H1 (cell line): ENCODE results near the gene RBM19. TPM values are rescaled to one million over a fixed set of nuclear protein-coding genes. Genes with fewer than 3 reads are reported as not detected.
"Not testable (repeated sequence)": the region's sequence is repeated elsewhere in the genome, so short reads cannot be mapped to it uniquely, and the experiment has no call there.

ENCODE experiments used
- CTCF ChIA-PET: fragments of 300-600 bp; sonication (Branson Sonifier 250); formaldehyde crosslinking; loops from one replicate; lab custom pipeline; 2021; ENCODE audit not compliant: partially characterized antibody; lab: Charles Lee
- POLR2A ChIA-PET: fragments of 300-600 bp; sonication (Branson Sonifier 250); formaldehyde crosslinking; loops from one replicate; lab custom pipeline; 2021; ENCODE audit warnings: inconsistent platforms; ENCODE audit not compliant: partially characterized antibody; lab: Charles Lee
- DNase-seq, 2 experiments: peaks; one replicate each; pipeline versions ENCODE4 v3.0.0 to v3.0.0-alpha.2; 2010 to 2022; ENCODE audit warnings: low spot score in 2 of 2, low read depth in 1 of 2, mixed read lengths in 1 of 2
- FAIRE-seq: peaks from 2 replicates; lab custom pipeline; 2011; peaks lifted over from hg19 to GRCh38; lab: Jason Lieb, UNC
- H2AFZ ChIP-seq: 2 replicates; pipeline ENCODE4 v1.8.1; 2012; ENCODE audit warnings: low read length, inconsistent platforms
- H2AK5ac ChIP-seq: 2 replicates; pipeline ENCODE4 v1.6.1; 2013; ENCODE audit warnings: low read depth, low read length
- H2BK120ac ChIP-seq: replicated peaks from 2 replicates; pipeline ENCODE3; 2013; ENCODE audit warnings: low read depth, low read length, inconsistent platforms
- H2BK12ac ChIP-seq: 2 replicates; pipeline ENCODE4 v1.6.1; 2013; ENCODE audit warnings: low read depth, low read length
- H2BK15ac ChIP-seq: 2 replicates; pipeline ENCODE4 v1.6.1; 2013; ENCODE audit warnings: low read length
- H2BK20ac ChIP-seq: 2 replicates; pipeline ENCODE4 v1.6.1; 2013; ENCODE audit warnings: low read length
- H2BK5ac ChIP-seq: 2 replicates; pipeline ENCODE4 v1.6.1; 2013; ENCODE audit warnings: low read depth, low read length
- H3K14ac ChIP-seq: 2 replicates; pipeline ENCODE4 v1.6.1; 2013; ENCODE audit warnings: inconsistent platforms; ENCODE audit not compliant: insufficient read length
- H3K18ac ChIP-seq: 2 replicates; pipeline ENCODE4 v1.6.1; 2013; ENCODE audit warnings: low read length; ENCODE audit errors: extremely low read depth
- H3K23ac ChIP-seq: 2 replicates; pipeline ENCODE4 v1.6.1; 2013; ENCODE audit warnings: inconsistent platforms; ENCODE audit not compliant: insufficient read length
- H3K23me2 ChIP-seq: 2 replicates; pipeline ENCODE4 v1.6.1; 2013; ENCODE audit warnings: low read depth, low read length
- H3K27ac ChIP-seq: 2 replicates; pipeline ENCODE4 v1.6.1; 2011; ENCODE audit warnings: low read depth, low read length, inconsistent platforms
- H3K27me3 ChIP-seq, 4 experiments: replicated peaks in 1 of 4; 1 replicate in 1 of 4; 2 replicates in 3 of 4; pipeline versions ENCODE4 v1.6.1 to v1.8.1; 2011 to 2013; ENCODE audit warnings: low read length in 3 of 4, mild to moderate bottlenecking in 3 of 4, inconsistent platforms in 2 of 4, mixed read lengths in 2 of 4, moderate library complexity in 1 of 4; ENCODE audit not compliant: control insufficient read depth in 3 of 4, insufficient read depth in 3 of 4; ENCODE audit errors: extremely low read depth in 1 of 4
- H3K36me3 ChIP-seq, 4 experiments: 2 replicates each; pipeline versions ENCODE4 v1.6.1 to v1.8.1; 2011 to 2013; ENCODE audit warnings: mild to moderate bottlenecking in 4 of 4, low read length in 3 of 4, moderate library complexity in 2 of 4, control low read depth in 1 of 4, inconsistent platforms in 1 of 4; ENCODE audit not compliant: insufficient read depth in 4 of 4, control insufficient read depth in 2 of 4
- H3K4ac ChIP-seq: replicated peaks from 2 replicates; pipeline ENCODE3; 2013; ENCODE audit warnings: low read length, low read depth, mixed read lengths, inconsistent platforms; ENCODE audit not compliant: insufficient read length
- H3K4me1 ChIP-seq, 4 experiments: replicated peaks in 1 of 4; 1 replicate in 1 of 4; 2 replicates in 3 of 4; pipeline versions ENCODE4 v1.6.1 to v1.8.1; 2011 to 2013; ENCODE audit warnings: low read length in 3 of 4, inconsistent platforms in 2 of 4, mixed read lengths in 1 of 4; ENCODE audit not compliant: insufficient read depth in 4 of 4, control insufficient read depth in 3 of 4
- H3K4me2 ChIP-seq, 2 experiments: 2 replicates each; pipeline versions ENCODE4 v1.6.1 to v1.8.1; 2011 to 2013; ENCODE audit warnings: low read depth in 2 of 2, low read length in 2 of 2, control low read depth in 1 of 2, inconsistent platforms in 1 of 2, mild to moderate bottlenecking in 1 of 2; ENCODE audit not compliant: insufficient read depth in 1 of 2
- H3K4me3 ChIP-seq, 4 experiments: fragments of 200-600, 300-600 bp in 1 of 4; sonication (generic), shearing (Covaris generic), sonication (Bioruptor Twin) in 1 of 4; 2 replicates each; pipeline versions ENCODE4 v1.5.1 to v1.8.1; 2011 to 2016; ENCODE audit warnings: low read length in 4 of 4, low read depth in 3 of 4, control low read depth in 2 of 4, inconsistent platforms in 2 of 4, mild to moderate bottlenecking in 2 of 4, mixed read lengths in 1 of 4, moderate library complexity in 1 of 4; ENCODE audit not compliant: insufficient read depth in 2 of 4; ENCODE audit errors: extremely low read depth in 1 of 4
- H3K56ac ChIP-seq: replicated peaks from 2 replicates; pipeline ENCODE3; 2013; ENCODE audit warnings: low read depth, mild to moderate bottlenecking, mixed read lengths, low read length, inconsistent platforms; ENCODE audit not compliant: insufficient read length
- H3K79me1 ChIP-seq: 2 replicates; pipeline ENCODE4 v1.6.1; 2013; ENCODE audit warnings: low read depth, low read length, control low read depth
- H3K79me2 ChIP-seq, 2 experiments: 2 replicates each; pipeline versions ENCODE4 v1.6.1 to v1.8.1; 2012 to 2013; ENCODE audit warnings: low read length in 2 of 2, mild to moderate bottlenecking in 2 of 2, inconsistent platforms in 1 of 2; ENCODE audit not compliant: insufficient read depth in 2 of 2, control insufficient read depth in 1 of 2
- H3K9ac ChIP-seq, 4 experiments: replicated peaks in 1 of 4; 1 replicate in 1 of 4; 2 replicates in 3 of 4; pipeline versions ENCODE4 v1.6.1 to v1.8.1; 2011 to 2013; ENCODE audit warnings: low read depth in 3 of 4, low read length in 3 of 4, control low read depth in 2 of 4, mild to moderate bottlenecking in 2 of 4, moderate library complexity in 2 of 4, inconsistent platforms in 1 of 4; ENCODE audit errors: extremely low read depth in 1 of 4
- H3K9me3 ChIP-seq, 2 experiments: 2 replicates each; pipeline versions ENCODE4 v1.6.1 to v1.8.1; 2012 to 2013; ENCODE audit warnings: mild to moderate bottlenecking in 2 of 2, moderate library complexity in 2 of 2, control low read depth in 1 of 2, inconsistent platforms in 1 of 2, low read depth in 1 of 2, low read length in 1 of 2, mixed read lengths in 1 of 2; ENCODE audit not compliant: insufficient read depth in 2 of 2
- H4K20me1 ChIP-seq, 2 experiments: replicated peaks in 1 of 2; 2 replicates each; pipeline versions ENCODE3 to v1.8.1; 2011 to 2013; ENCODE audit warnings: inconsistent platforms in 2 of 2, low read length in 2 of 2, mild to moderate bottlenecking in 1 of 2; ENCODE audit not compliant: insufficient read depth in 2 of 2, control insufficient read depth in 1 of 2
- H4K5ac ChIP-seq: 2 replicates; pipeline ENCODE4 v1.6.1; 2013; ENCODE audit warnings: low read length, low read depth, mixed read lengths, inconsistent platforms; ENCODE audit not compliant: insufficient read length
- H4K8ac ChIP-seq: 2 replicates; pipeline ENCODE4 v1.8.0; 2013; ENCODE audit warnings: mild to moderate bottlenecking, moderate library complexity, low read length, inconsistent platforms; ENCODE audit not compliant: insufficient read depth; ENCODE audit errors: extremely low read depth
- H4K91ac ChIP-seq: replicated peaks from 2 replicates; pipeline ENCODE3; 2013; ENCODE audit warnings: low read length, mixed read lengths, inconsistent platforms; ENCODE audit not compliant: insufficient read length
- CBX5 ChIP-seq: fragments of 300-800, 300-1000 bp; sonication (generic); IDR thresholded peaks from 2 replicates; pipeline ENCODE4 v1.7.1; 2016; ENCODE audit warnings: antibody characterized with exemption, low read length, low read depth
- JUND ChIP-seq: IDR thresholded peaks from 2 replicates; pipeline ENCODE4 v1.6.1; 2011; ENCODE audit warnings: mild to moderate bottlenecking, improper control_type of control experiment, low read length
- SUZ12 ChIP-seq: fragments of 200-600 bp; sonication (generic); IDR thresholded peaks from 2 replicates; pipeline ENCODE4 v1.6.1; 2012; ENCODE audit warnings: mild to moderate bottlenecking, inconsistent platforms, low read length, moderate library complexity, mixed read lengths
- WGBS, 2 experiments: shearing (Covaris generic) in 1 of 2; methylation state at CpG; one replicate each; pipeline versions ENCODE4 v1.1.6 to v1.1.7; 2013 to 2015; ENCODE audit warnings: low lambda C conversion rate in 2 of 2, mixed read lengths in 2 of 2, inconsistent platforms in 1 of 2, low coverage in 1 of 2, missing lambda C conversion rate in 1 of 2; ENCODE audit not compliant: insufficient replicate concordance in 2 of 2, insufficient coverage in 1 of 2, insufficient read length in 1 of 2; ENCODE audit errors: extremely low coverage in 1 of 2, missing lambda C conversion rate in 1 of 2; 5-methylcytosine and 5-hydroxymethylcytosine counted together
- polyA plus RNA-seq, 7 experiments: library from polyadenylated mRNA; depleted of rRNA in 3 of 7; stranded (reverse) in 5 of 7; unstranded in 2 of 7; fragments of >200 nt in 5 of 7; fragments of 200-250 nt in 2 of 7; gene quantifications; 1 replicate in 5 of 7; 2 replicates in 1 of 7; 4 replicates in 1 of 7; pipeline versions ENCODE4 v1.2.1 to v1.2.3, GENCODE V29; 2011 to 2013; ENCODE audit warnings: missing spikeins in 2 of 7, mixed read lengths in 2 of 7
- total RNA-seq: library from RNA; stranded (reverse); fragmentation: NEBNext Ultra II Directional; extraction: Animal tissue kit (Norgen Biotek cat#: 25700); gene quantifications from 2 replicates; pipeline ENCODE4 v1.2.1, GENCODE V29; 2021

Gene RBM19
- total and polyA plus RNA-seq, 2 of the 8 experiments (the other 6 are each of a cell fraction or from before 2014, with no cell fraction given), result 23.4 to 61.9 TPM

DNA sequence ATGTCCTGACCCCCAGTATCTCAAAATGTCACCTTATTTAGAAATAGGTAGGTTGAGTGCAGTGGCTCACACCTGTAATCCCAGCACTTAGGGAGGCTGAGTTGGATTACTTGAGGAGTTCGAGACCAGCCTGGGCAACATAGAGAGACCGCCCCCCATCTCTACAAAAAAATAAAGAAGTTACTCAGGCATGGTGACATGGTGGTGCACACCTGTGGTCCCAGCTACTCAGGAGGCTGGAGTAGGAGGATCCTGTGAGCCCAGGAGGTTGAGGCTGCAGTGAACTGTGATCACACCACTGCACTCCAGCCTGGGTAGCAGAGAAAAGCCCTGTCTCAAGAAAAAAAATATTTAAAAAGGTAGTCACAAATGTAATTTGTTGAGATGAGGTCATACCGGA, 27.9 kb upstream of the RBM19 start (continued):
- TF ChIP-seq CBX5 (no peak), JUND (no peak), SUZ12 (no peak)

DNA sequence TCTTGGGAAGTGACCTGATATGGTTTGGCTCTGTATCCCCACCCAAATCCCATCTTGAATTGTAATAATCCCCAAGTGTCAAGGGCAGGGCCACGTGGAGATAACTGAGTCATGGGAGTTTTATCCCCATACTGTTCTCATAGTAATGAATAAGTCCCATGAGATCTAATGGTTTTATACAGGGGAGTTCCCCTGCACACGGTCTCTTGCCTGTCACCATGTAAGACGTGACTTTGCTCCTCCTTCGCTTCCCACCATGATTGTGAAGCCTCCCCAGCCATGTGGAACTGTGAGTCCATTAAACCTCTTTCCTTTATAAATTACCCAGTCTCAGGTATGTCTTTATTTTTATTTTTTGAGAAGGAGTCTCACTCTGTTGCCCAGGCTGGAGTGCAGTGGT, 26.6 kb upstream of the RBM19 start:
- H2BK5ac ChIP-seq, H3K23me2 ChIP-seq, H4K8ac ChIP-seq, H2AFZ ChIP-seq, H3K4me3 ChIP-seq, H3K14ac ChIP-seq, H2BK20ac ChIP-seq, H4K91ac ChIP-seq, H4K5ac ChIP-seq, H3K9me3 ChIP-seq, H3K27ac ChIP-seq, H3K23ac ChIP-seq, H3K27me3 ChIP-seq, H2AK5ac ChIP-seq, H3K4me1 ChIP-seq, H3K56ac ChIP-seq, FAIRE-seq, H2BK12ac ChIP-seq, H2BK15ac ChIP-seq, H3K4me2 ChIP-seq, H4K20me1 ChIP-seq, H3K4ac ChIP-seq, H3K18ac ChIP-seq, DNase-seq, H2BK120ac ChIP-seq, H3K9ac ChIP-seq, H3K79me1 ChIP-seq, POLR2A ChIA-PET, H3K36me3 ChIP-seq, H3K79me2 ChIP-seq: not testable (repeated sequence)
- 85% methylated on average over 4 of the region's 4 CpGs; no CpG with 5 or more reads in 1 of the 2 experiments for WGBS, 2 experiments
- CTCF ChIA-PET, result interaction anchor here (1.1 to 4.2 kb wide), 2 partner anchors 12 to 174 kb away, joined by 3 to 20 read pairs; no protein-coding TSS in a partner anchor
